A673 (cell line): ENCODE measurements around the gene OBSCN.

Experiments used
- CTCF ChIP-seq: fragments of 300-800, 200-600 bp; sonication (generic); conservative IDR thresholded peaks from 2 replicates; pipeline ENCODE4 v1.5.1; 2017; ENCODE audit warnings: low read depth, mild to moderate bottlenecking, antibody characterized with exemption, low read length, moderate library complexity, mixed read lengths
- EZH2 ChIP-seq: fragments of 200-600 bp; sonication (generic); IDR thresholded peaks from 2 replicates; pipeline ENCODE4 v1.6.1; 2017; ENCODE audit warnings: borderline replicate concordance, low read depth, mild to moderate bottlenecking, mixed read lengths, antibody characterized with exemption, low read length; ENCODE audit not compliant: poor library complexity, severe bottlenecking

- TF ChIP-seq EZH2 (no peak), CTCF (no peak)
Observed at GRCh38 chr1:228317411-228317828, 109.6 kb downstream of the OBSCN start.
